Duodenal mucosa (tissue), 2 donors: ENCODE measurements around the gene TM9SF3.

Source experiments
- H3K27ac ChIP-seq: one replicate; pipeline ENCODE4 v1.7.0; 2013; ENCODE audit warnings: low read depth, low read length
- H3K27me3 ChIP-seq, 2 donors: one replicate each; pipeline ENCODE4 v1.7.0; 2013; ENCODE audit warnings: low read length in 2 of 2, control low read depth in 1 of 2; ENCODE audit not compliant: insufficient read depth in 2 of 2, control insufficient read depth in 1 of 2
- H3K36me3 ChIP-seq, 2 donors: one replicate each; pipeline ENCODE4 v1.7.0; 2013; ENCODE audit warnings: low read length in 2 of 2, control low read depth in 1 of 2; ENCODE audit not compliant: insufficient read depth in 2 of 2, control insufficient read depth in 1 of 2
- H3K4me1 ChIP-seq, 2 donors: one replicate each; pipeline ENCODE4 v1.7.0; 2013; ENCODE audit warnings: low read length in 2 of 2, control low read depth in 1 of 2; ENCODE audit not compliant: insufficient read depth in 2 of 2, control insufficient read depth in 1 of 2
- H3K4me3 ChIP-seq, 2 donors: one replicate each; pipeline ENCODE4 v1.7.0; 2013; ENCODE audit warnings: low read length in 2 of 2, low read depth in 1 of 2
- H3K9ac ChIP-seq, 2 donors: one replicate each; pipeline ENCODE4 v1.7.0; 2013; ENCODE audit warnings: low read length in 2 of 2, low read depth in 1 of 2
- H3K9me3 ChIP-seq, 2 donors: one replicate each; pipeline ENCODE4 v1.7.0; 2013; ENCODE audit warnings: low read length in 2 of 2, control low read depth in 1 of 2; ENCODE audit not compliant: control insufficient read depth in 1 of 2

Gene TM9SF3

GRCh38 chr10:96606216-96606615 lies 19.4 kb upstream of the TM9SF3 start:
- no peak overlapping the region for H3K27ac ChIP-seq
- H3K27me3 ChIP-seq, result no peaks in the 10 kb centered on the region
- no peaks in the 10 kb centered on the region for H3K9me3 ChIP-seq
- H3K36me3 ChIP-seq, result no peaks in the 10 kb centered on the region
- H3K9ac ChIP-seq, result no peak overlapping the region
- H3K4me1 ChIP-seq, result peaks cover 33 to 46% of the 10 kb centered on the region in 2 donors
- no peak overlapping the region for H3K4me3 ChIP-seq

- Histone ChIP-seq H3K27ac (no peak overlapping the region), H3K36me3 (no peaks in the 10 kb centered on the region), H3K9ac (no peak overlapping the region), H3K27me3 (no peaks in the 10 kb centered on the region), H3K9me3 (no peaks in the 10 kb centered on the region), H3K4me3 (no peak overlapping the region), H3K4me1 (peaks cover 18 to 37% of the 10 kb centered on the region in 2 donors)
Measured at GRCh38 chr10:96600337-96600736, 13.5 kb upstream of the TM9SF3 start.

- peaks cover 18 to 37% of the 10 kb centered on the region in 2 donors for H3K4me1 ChIP-seq
Measured at GRCh38 chr10:96598846-96599245, 12.0 kb upstream of the TM9SF3 start.

GRCh38 chr10:96596422-96597407 lies 9.9 kb upstream of the TM9SF3 start:
- Histone ChIP-seq H3K36me3 (no peaks in the 10 kb centered on the region), H3K9ac (no peak overlapping the region), H3K4me3 (no peak overlapping the region), H3K4me1 (peaks cover 18 to 30% of the 10 kb centered on the region in 2 donors), H3K27ac (no peak overlapping the region), H3K27me3 (no peaks in the 10 kb centered on the region), H3K9me3 (no peaks in the 10 kb centered on the region)

More at GRCh38 chr10:96598846-96599245, 12.0 kb upstream of the TM9SF3 start:
- Histone ChIP-seq H3K9ac (no peak overlapping the region), H3K9me3 (no peaks in the 10 kb centered on the region), H3K27me3 (no peaks in the 10 kb centered on the region), H3K4me3 (no peak overlapping the region), H3K36me3 (no peaks in the 10 kb centered on the region), H3K27ac (no peak overlapping the region)

GRCh38 chr10:96595741-96596140 lies 8.9 kb upstream of the TM9SF3 start:
- H3K27ac ChIP-seq, result no peak overlapping the region

GRCh38 chr10:96591946-96592345 lies 5.1 kb upstream of the TM9SF3 start:
- Histone ChIP-seq H3K27me3 (no peaks in the 10 kb centered on the region), H3K9me3 (no peaks in the 10 kb centered on the region)

More at GRCh38 chr10:96595741-96596140, 8.9 kb upstream of the TM9SF3 start:
- Histone ChIP-seq H3K36me3 (no peaks in the 10 kb centered on the region), H3K4me3 (no peak overlapping the region), H3K9ac (no peak overlapping the region), H3K27me3 (no peaks in the 10 kb centered on the region), H3K9me3 (no peaks in the 10 kb centered on the region), H3K4me1 (peaks cover 18 to 29% of the 10 kb centered on the region in 2 donors)

GRCh38 chr10:96588616-96589419 lies 2.0 kb upstream of the TM9SF3 start:
- Histone ChIP-seq H3K4me3 (peak overlapping the region in 1 of 2 donors; percentile 12), H3K4me1 (peaks cover 28 to 39% of the 10 kb centered on the region in 2 donors), H3K9me3 (no peaks in the 10 kb centered on the region), H3K27ac (no peak overlapping the region), H3K36me3 (no peaks in the 10 kb centered on the region), H3K9ac (no peak overlapping the region), H3K27me3 (no peaks in the 10 kb centered on the region)

More at GRCh38 chr10:96591946-96592345, 5.1 kb upstream of the TM9SF3 start:
- Histone ChIP-seq H3K4me3 (no peak overlapping the region), H3K4me1 (peaks cover 25 to 33% of the 10 kb centered on the region in 2 donors), H3K36me3 (no peaks in the 10 kb centered on the region), H3K9ac (no peak overlapping the region), H3K27ac (no peak overlapping the region)

- peaks cover 35 to 44% of the 10 kb centered on the region in 2 donors for H3K4me1 ChIP-seq
- H3K36me3 ChIP-seq, result no peaks in the 10 kb centered on the region
- H3K27me3 ChIP-seq, result no peaks in the 10 kb centered on the region
- peak overlapping the region; percentile 73 to 75 for H3K4me3 ChIP-seq
- H3K9me3 ChIP-seq, result no peaks in the 10 kb centered on the region
- H3K9ac ChIP-seq, result peak overlapping the region; percentile 87 to 95
- H3K27ac ChIP-seq, result peak overlapping the region; percentile 64
Measured at GRCh38 chr10:96588060-96588554, 1.3 kb upstream of the TM9SF3 start.

- Histone ChIP-seq H3K27me3 (no peaks in the 10 kb centered on the region), H3K9me3 (no peaks in the 10 kb centered on the region), H3K4me1 (peaks cover 39 to 49% of the 10 kb centered on the region in 2 donors), H3K9ac (peak overlapping the region; percentile 87 to 95), H3K36me3 (no peaks in the 10 kb centered on the region), H3K4me3 (peak overlapping the region; percentile 73 to 75), H3K27ac (peak overlapping the region; percentile 96)
Measured at GRCh38 chr10:96587264-96588059, 650 bp upstream of the TM9SF3 start.
